SK-N-SH (cell line): Measurements from ENCODE around the gene FAM161A. TPM values are rescaled to one million over a fixed set of nuclear protein-coding genes. Genes with fewer than 3 reads are reported as not detected.
A peak's percentile ranks its signal among the peaks of the same experiment; 100 is the strongest.

Source experiments
- CTCF ChIA-PET: fragments of 300-600, 350-600 bp; formaldehyde crosslinking; extraction: SDS; loops from one replicate; lab custom pipeline; 2021; lab: Yijun Ruan, JAX
- POLR2A ChIA-PET: fragments of 350-600 bp; sonication (Branson Sonifier 250); formaldehyde crosslinking; extraction: SDS; loops from one replicate; lab custom pipeline; 2020; ENCODE audit warnings: antibody characterized with exemption, inconsistent platforms; lab: Yijun Ruan, JAX
- DNase-seq: peaks from one replicate; pipeline ENCODE4 v3.0.0; 2012
- H2AFZ ChIP-seq: fragments of 200-600 bp; sonication (generic); 2 replicates; pipeline ENCODE4 v1.8.1; 2016; ENCODE audit warnings: antibody characterized with exemption, mild to moderate bottlenecking, low read depth
- H3F3A ChIP-seq: fragments of 200-600 bp; sonication (generic); replicated peaks from 2 replicates; pipeline ENCODE3; 2016; ENCODE audit warnings: antibody characterized with exemption, mild to moderate bottlenecking; ENCODE audit not compliant: insufficient read depth
- H3K27ac ChIP-seq, 2 experiments: fragments of 200-500 bp in 1 of 2; fragments of 200-600 bp in 1 of 2; sonication (Bioruptor generic) in 1 of 2; sonication (generic), shearing (Covaris generic) in 1 of 2; 2 replicates each; pipeline versions ENCODE4 v1.5.1 to v1.6.1; 2014 to 2016; ENCODE audit warnings: low read depth in 2 of 2, inconsistent platforms in 1 of 2, low read length in 1 of 2, mild to moderate bottlenecking in 1 of 2, mixed read lengths in 1 of 2
- H3K27me3 ChIP-seq: fragments of 200-600 bp; sonication (generic), shearing (Covaris generic); 2 replicates; pipeline ENCODE4 v1.6.1; 2016; ENCODE audit warnings: mixed run types; ENCODE audit not compliant: insufficient read depth
- H3K36me3 ChIP-seq, 2 experiments: fragments of 200-500 bp in 1 of 2; fragments of 200-600 bp in 1 of 2; sonication (Bioruptor generic) in 1 of 2; sonication (generic) in 1 of 2; replicated peaks in 1 of 2; 2 replicates each; pipeline versions ENCODE3 to v1.5.1; 2014 to 2016; ENCODE audit warnings: low read length in 1 of 2, mild to moderate bottlenecking in 1 of 2; ENCODE audit not compliant: insufficient read depth in 2 of 2, control insufficient read depth in 1 of 2
- H3K4me1 ChIP-seq, 2 experiments: fragments of 200-500 bp in 1 of 2; fragments of 200-600 bp in 1 of 2; sonication (Bioruptor generic) in 1 of 2; sonication (generic), shearing (Covaris generic) in 1 of 2; 2 replicates each; pipeline versions ENCODE4 v1.5.1 to v1.6.1; 2014 to 2016; ENCODE audit warnings: low read depth in 1 of 2, low read length in 1 of 2, mixed run types in 1 of 2; ENCODE audit not compliant: insufficient read depth in 2 of 2, control insufficient read depth in 1 of 2
- H3K4me2 ChIP-seq: fragments of 200-600 bp; sonication (generic), shearing (Covaris generic); 2 replicates; pipeline ENCODE4 v1.6.1; 2017; ENCODE audit warnings: mixed run types
- H3K4me3 ChIP-seq, 2 experiments: fragments of 200-500 bp in 1 of 2; fragments of 200-600 bp in 1 of 2; sonication (Bioruptor generic) in 1 of 2; sonication (generic), shearing (Covaris generic) in 1 of 2; 2 replicates each; pipeline versions ENCODE4 v1.5.1 to v1.8.1; 2014 to 2016; ENCODE audit warnings: low read depth in 2 of 2, inconsistent platforms in 1 of 2, low read length in 1 of 2, mild to moderate bottlenecking in 1 of 2, mixed read lengths in 1 of 2, moderate library complexity in 1 of 2
- H3K79me2 ChIP-seq: fragments of 200-600 bp; sonication (generic); 2 replicates; pipeline ENCODE4 v1.8.1; 2017; ENCODE audit warnings: mild to moderate bottlenecking; ENCODE audit not compliant: insufficient read depth
- H3K9ac ChIP-seq: fragments of 200-600 bp; sonication (generic); 2 replicates; pipeline ENCODE4 v1.6.1; 2017; ENCODE audit warnings: mixed run types
- H3K9me2 ChIP-seq: fragments of 200-600 bp; sonication (generic); 2 replicates; pipeline ENCODE4 v1.6.1; 2017; ENCODE audit warnings: mixed run types
- H3K9me3 ChIP-seq: fragments of 200-600 bp; sonication (generic); 2 replicates; pipeline ENCODE4 v1.6.1; 2017; ENCODE audit warnings: mixed run types, mild to moderate bottlenecking, moderate library complexity
- H4K20me1 ChIP-seq: fragments of 200-600 bp; sonication (generic); 2 replicates; pipeline ENCODE4 v1.6.1; 2017; ENCODE audit warnings: mild to moderate bottlenecking, mixed run types; ENCODE audit not compliant: insufficient read depth
- EZH2phosphoT487 ChIP-seq: fragments of 200-600 bp; sonication (generic); IDR thresholded peaks from 2 replicates; pipeline ENCODE4 v1.6.1; 2017; ENCODE audit warnings: low read depth, mixed run types, mild to moderate bottlenecking, antibody characterized with exemption, moderate library complexity, borderline replicate concordance
- FOXM1 ChIP-seq: IDR thresholded peaks from 2 replicates; pipeline ENCODE4 v1.4.0; 2012; ENCODE audit warnings: low read depth, mild to moderate bottlenecking
- GABPA ChIP-seq: IDR thresholded peaks from 2 replicates; pipeline ENCODE4 v1.4.0; 2012; ENCODE audit warnings: low read depth, mild to moderate bottlenecking
- MXI1 ChIP-seq: IDR thresholded peaks from 2 replicates; pipeline ENCODE4 v1.6.1; 2012; ENCODE audit warnings: mild to moderate bottlenecking, low read depth, low read length, improper control_type of control experiment
- NFIC ChIP-seq: IDR thresholded peaks from 2 replicates; pipeline ENCODE4 v1.4.0; 2012; ENCODE audit warnings: borderline replicate concordance
- NRF1 ChIP-seq: IDR thresholded peaks from 2 replicates; pipeline ENCODE4 v1.6.1; 2012; ENCODE audit warnings: low read depth, mild to moderate bottlenecking, low read length
- POLR2AphosphoS5 ChIP-seq: IDR thresholded peaks from 2 replicates; pipeline ENCODE4 v1.6.1; 2012; ENCODE audit warnings: low read depth, low read length
- SIN3A ChIP-seq: IDR thresholded peaks from 2 replicates; pipeline ENCODE4 v1.6.1; 2012; ENCODE audit warnings: low read depth, mild to moderate bottlenecking, low read length, moderate library complexity, borderline replicate concordance
- TCF12 ChIP-seq: IDR thresholded peaks from 2 replicates; pipeline ENCODE4 v1.4.0; 2012
- TEAD4 ChIP-seq: IDR thresholded peaks from 2 replicates; pipeline ENCODE4 v1.4.0; 2012; ENCODE audit warnings: mild to moderate bottlenecking, borderline replicate concordance; ENCODE audit not compliant: insufficient read depth
- YY1 ChIP-seq: IDR thresholded peaks from 2 replicates; pipeline ENCODE4 v1.4.0; 2012; ENCODE audit warnings: low read depth, mild to moderate bottlenecking
- WGBS: methylation state at CpG from one replicate; pipeline ENCODE4 v1.1.6; 2017; ENCODE audit warnings: low lambda C conversion rate; 5-methylcytosine and 5-hydroxymethylcytosine counted together
- polyA plus RNA-seq, 3 experiments: library from polyadenylated mRNA; depleted of rRNA; stranded (reverse); fragments of >200 nt; gene quantifications; 2 replicates each; pipeline ENCODE4 v1.2.3, GENCODE V29; 2012
- TF ChIP-seq, protein P1 (sequence below): IDR thresholded peaks from 2 replicates; pipeline ENCODE4 v1.4.0; 2012; ENCODE audit warnings: low read depth
- TF ChIP-seq, protein P2 (sequence below): fragments of 200-600 bp; sonication (generic); IDR thresholded peaks from 2 replicates; pipeline ENCODE4 v1.6.1; 2017; ENCODE audit warnings: antibody characterized with exemption, mild to moderate bottlenecking, moderate library complexity
- TF ChIP-seq, protein P3 (sequence below): IDR thresholded peaks from 2 replicates; pipeline ENCODE4 v1.4.0; 2012; ENCODE audit warnings: low read depth, borderline replicate concordance

Gene FAM161A, protein sequence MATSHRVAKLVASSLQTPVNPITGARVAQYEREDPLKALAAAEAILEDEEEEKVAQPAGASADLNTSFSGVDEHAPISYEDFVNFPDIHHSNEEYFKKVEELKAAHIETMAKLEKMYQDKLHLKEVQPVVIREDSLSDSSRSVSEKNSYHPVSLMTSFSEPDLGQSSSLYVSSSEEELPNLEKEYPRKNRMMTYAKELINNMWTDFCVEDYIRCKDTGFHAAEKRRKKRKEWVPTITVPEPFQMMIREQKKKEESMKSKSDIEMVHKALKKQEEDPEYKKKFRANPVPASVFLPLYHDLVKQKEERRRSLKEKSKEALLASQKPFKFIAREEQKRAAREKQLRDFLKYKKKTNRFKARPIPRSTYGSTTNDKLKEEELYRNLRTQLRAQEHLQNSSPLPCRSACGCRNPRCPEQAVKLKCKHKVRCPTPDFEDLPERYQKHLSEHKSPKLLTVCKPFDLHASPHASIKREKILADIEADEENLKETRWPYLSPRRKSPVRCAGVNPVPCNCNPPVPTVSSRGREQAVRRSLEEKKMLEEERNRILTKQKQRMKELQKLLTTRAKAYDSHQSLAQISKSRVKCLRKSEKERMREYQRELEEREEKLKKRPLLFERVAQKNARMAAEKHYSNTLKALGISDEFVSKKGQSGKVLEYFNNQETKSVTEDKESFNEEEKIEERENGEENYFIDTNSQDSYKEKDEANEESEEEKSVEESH
- 0.90 and 1.2 TPM in 2 replicates for polyA plus RNA-seq (2012; rRNA removed)
- polyA plus RNA-seq (2012; cell fraction: cytosol; rRNA removed) = 0.81 and 1.3 TPM in 2 replicates
- polyA plus RNA-seq (2012; cell fraction: nucleus; rRNA removed) = 2.9 and 4.8 TPM in 2 replicates

DNA sequence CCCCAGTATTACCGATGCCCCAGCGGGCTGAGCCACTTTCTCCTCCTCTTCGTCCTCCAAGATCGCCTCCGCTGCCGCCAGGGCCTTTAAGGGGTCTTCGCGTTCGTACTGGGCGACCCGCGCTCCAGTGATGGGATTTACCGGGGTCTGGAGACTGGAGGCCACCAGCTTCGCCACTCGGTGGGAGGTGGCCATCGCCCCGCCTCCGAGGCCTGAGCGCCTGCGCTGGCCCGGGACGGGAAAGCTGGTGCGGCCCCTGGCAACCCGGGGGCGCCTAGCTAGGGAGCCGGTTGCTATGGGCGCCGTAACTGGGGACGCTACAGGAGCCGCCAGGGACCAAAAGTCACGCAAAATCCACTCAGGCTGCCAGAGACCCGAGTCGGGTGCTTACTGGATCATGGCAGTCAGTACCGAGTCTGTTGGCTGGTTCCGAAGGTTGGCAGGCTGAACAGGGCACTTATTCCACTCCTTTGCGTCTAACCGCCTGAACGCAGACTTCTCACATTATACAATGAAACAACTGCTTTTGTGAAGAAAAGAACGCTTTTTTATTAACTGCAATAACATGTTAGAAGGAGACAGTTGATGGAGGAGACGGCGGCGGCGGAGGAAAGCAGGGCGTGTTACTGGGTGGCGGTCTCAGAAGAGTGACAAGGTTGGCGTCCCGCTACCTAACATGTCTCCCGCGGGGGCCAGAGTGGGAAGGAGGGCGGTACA lies at the start of gene FAM161A:
FAM161A (minus strand) TSS at position 214 of the 717 bp plus-strand sequence; CDS start at position 195, 19 bp downstream.
- POLR2A ChIA-PET = interaction anchor here (1.5 to 1.7 kb wide), 3 partner anchors 8 to 90 kb away, joined by 3 to 6 read pairs (median 5); no protein-coding TSS in a partner anchor
- peak within 1 kb of the TSS; percentile 85 to 94 for H3K4me3 ChIP-seq
- no peaks in the 10 kb centered on the region for H3K36me3 ChIP-seq
- no peaks in the 10 kb centered on the region for H3K9me2 ChIP-seq
- H3K9ac ChIP-seq = peak within 1 kb of the TSS; percentile 70
- WGBS = under 1% methylated on average over 19 of the region's 50 CpGs
- no peaks in the 10 kb centered on the region for H3K9me3 ChIP-seq
- CTCF ChIA-PET = interaction anchor here (0.8 to 1.9 kb wide), 4 partner anchors 12 to 319 kb away, joined by 3 to 5 read pairs (median 4); no protein-coding TSS in a partner anchor
- H3K4me2 ChIP-seq = peak within 1 kb of the TSS; percentile 91
- H3F3A ChIP-seq = peaks cover 3% of the 10 kb centered on the region
- H3K27ac ChIP-seq = peak within 1 kb of the TSS; percentile 70 to 96
- H4K20me1 ChIP-seq = no peaks in the 10 kb centered on the region
- H3K79me2 ChIP-seq = no peaks in the 10 kb centered on the region
- no peaks in the 10 kb centered on the region for H3K27me3 ChIP-seq
- H3K4me1 ChIP-seq = peaks cover 0 to 4% of the 10 kb centered on the region in 2 experiments; a peak in 1 of 4 replicates
- peak; percentile 93 for DNase-seq
- TF ChIP-seq NFIC (no peak; the same call in 1 of the 2 replicates), TEAD4 (no peak), NRF1 (peak; percentile 83), GABPA (0 out of 2 replicates have a peak, but pooled peaks have one; percentile 6), MXI1 (peak; percentile 66; the same call in 1 of the 2 replicates), POLR2AphosphoS5 (peak; percentile 56; the same call in 1 of the 2 replicates), SIN3A (peak; percentile 94), FOXM1 (no peak), EZH2phosphoT487 (no peak), TCF12 (no peak; the same call in 1 of the 2 replicates), YY1 (peak; percentile 60)
- TF ChIP-seq, protein P1, sequence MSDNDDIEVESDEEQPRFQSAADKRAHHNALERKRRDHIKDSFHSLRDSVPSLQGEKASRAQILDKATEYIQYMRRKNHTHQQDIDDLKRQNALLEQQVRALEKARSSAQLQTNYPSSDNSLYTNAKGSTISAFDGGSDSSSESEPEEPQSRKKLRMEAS = peak; percentile 63
- TF ChIP-seq, protein P2, sequence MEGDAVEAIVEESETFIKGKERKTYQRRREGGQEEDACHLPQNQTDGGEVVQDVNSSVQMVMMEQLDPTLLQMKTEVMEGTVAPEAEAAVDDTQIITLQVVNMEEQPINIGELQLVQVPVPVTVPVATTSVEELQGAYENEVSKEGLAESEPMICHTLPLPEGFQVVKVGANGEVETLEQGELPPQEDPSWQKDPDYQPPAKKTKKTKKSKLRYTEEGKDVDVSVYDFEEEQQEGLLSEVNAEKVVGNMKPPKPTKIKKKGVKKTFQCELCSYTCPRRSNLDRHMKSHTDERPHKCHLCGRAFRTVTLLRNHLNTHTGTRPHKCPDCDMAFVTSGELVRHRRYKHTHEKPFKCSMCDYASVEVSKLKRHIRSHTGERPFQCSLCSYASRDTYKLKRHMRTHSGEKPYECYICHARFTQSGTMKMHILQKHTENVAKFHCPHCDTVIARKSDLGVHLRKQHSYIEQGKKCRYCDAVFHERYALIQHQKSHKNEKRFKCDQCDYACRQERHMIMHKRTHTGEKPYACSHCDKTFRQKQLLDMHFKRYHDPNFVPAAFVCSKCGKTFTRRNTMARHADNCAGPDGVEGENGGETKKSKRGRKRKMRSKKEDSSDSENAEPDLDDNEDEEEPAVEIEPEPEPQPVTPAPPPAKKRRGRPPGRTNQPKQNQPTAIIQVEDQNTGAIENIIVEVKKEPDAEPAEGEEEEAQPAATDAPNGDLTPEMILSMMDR = no peak
- TF ChIP-seq, protein P3, sequence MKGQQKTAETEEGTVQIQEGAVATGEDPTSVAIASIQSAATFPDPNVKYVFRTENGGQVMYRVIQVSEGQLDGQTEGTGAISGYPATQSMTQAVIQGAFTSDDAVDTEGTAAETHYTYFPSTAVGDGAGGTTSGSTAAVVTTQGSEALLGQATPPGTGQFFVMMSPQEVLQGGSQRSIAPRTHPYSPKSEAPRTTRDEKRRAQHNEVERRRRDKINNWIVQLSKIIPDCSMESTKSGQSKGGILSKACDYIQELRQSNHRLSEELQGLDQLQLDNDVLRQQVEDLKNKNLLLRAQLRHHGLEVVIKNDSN = no peak
- peak within 1 kb of the TSS; percentile 91 for H2AFZ ChIP-seq
